RCC 7860 (cell line): ENCODE measurements around the gene AUNIP.

Source experiments
- DNase-seq: peaks from one replicate; pipeline ENCODE4 v3.0.0-alpha.2; 2015; ENCODE audit warnings: low spot score
- FAIRE-seq: peaks from 2 replicates; lab custom pipeline; 2012; peaks lifted over from hg19 to GRCh38; lab: Jason Lieb, UNC

The AUNIP gene

GRCh38 chr1:25889470-25889869 is 30.2 kb upstream of the AUNIP start:
- FAIRE-seq (no peak), DNase-seq (no peak)

- DNase-seq, result no peak
Measured at GRCh38 chr1:25888426-25888987, 29.2 kb upstream of the AUNIP start.

GRCh38 chr1:25885602-25886001 is 26.3 kb upstream of the AUNIP start:
- FAIRE-seq (no peak), DNase-seq (no peak)

More at GRCh38 chr1:25888426-25888987, 29.2 kb upstream of the AUNIP start:
- no peak for FAIRE-seq

GRCh38 chr1:25881266-25881665 is 22.0 kb upstream of the AUNIP start:
- no peak for DNase-seq
- FAIRE-seq, result no peak

GRCh38 chr1:25880518-25880917 is 21.3 kb upstream of the AUNIP start:
- no peak for DNase-seq
- FAIRE-seq, result no peak

- DNase-seq, result no peak
Measured at GRCh38 chr1:25879675-25880074, 20.4 kb upstream of the AUNIP start.

GRCh38 chr1:25878690-25879089 is 19.4 kb upstream of the AUNIP start:
- no peak for FAIRE-seq

More at GRCh38 chr1:25879675-25880074, 20.4 kb upstream of the AUNIP start:
- FAIRE-seq, result no peak

GRCh38 chr1:25877155-25877554 is 17.9 kb upstream of the AUNIP start:
- DNase-seq, result no peak
- FAIRE-seq, result no peak

More at GRCh38 chr1:25878690-25879089, 19.4 kb upstream of the AUNIP start:
- DNase-seq, result no peak

GRCh38 chr1:25876693-25877077 is 17.4 kb upstream of the AUNIP start:
- FAIRE-seq (no peak), DNase-seq (no peak)

- FAIRE-seq, result no peak
- DNase-seq, result no peak
Measured at GRCh38 chr1:25875856-25876692, 16.8 kb upstream of the AUNIP start.

- no peak for DNase-seq
- FAIRE-seq, result no peak
Measured at GRCh38 chr1:25875154-25875855, 16.0 kb upstream of the AUNIP start, which contains the start of gene PAQR7. Gene PAQR7 (minus strand): TSS chr1:25875708. CDS start chr1:25863839, 11,869 bp downstream.

- FAIRE-seq (no peak), DNase-seq (no peak)
Measured at GRCh38 chr1:25874635-25875153, 15.4 kb upstream of the AUNIP start.

GRCh38 chr1:25874209-25874608 is 15.0 kb upstream of the AUNIP start:
- no peak for FAIRE-seq
- no peak for DNase-seq

GRCh38 chr1:25873120-25873519 is 13.9 kb upstream of the AUNIP start:
- DNase-seq (no peak), FAIRE-seq (no peak)

- no peak for FAIRE-seq
- DNase-seq, result no peak
Measured at GRCh38 chr1:25872713-25873112, 13.5 kb upstream of the AUNIP start.

- DNase-seq (no peak), FAIRE-seq (no peak)
Measured at GRCh38 chr1:25871704-25872494, 12.6 kb upstream of the AUNIP start.

GRCh38 chr1:25871086-25871703 is 11.9 kb upstream of the AUNIP start:
- FAIRE-seq (no peak), DNase-seq (no peak)

- FAIRE-seq, result no peak
- no peak for DNase-seq
Measured at GRCh38 chr1:25870614-25871013, 11.4 kb upstream of the AUNIP start.

GRCh38 chr1:25869909-25870606 is 10.8 kb upstream of the AUNIP start:
- DNase-seq (no peak), FAIRE-seq (no peak)
